GM03348 (cell line): ENCODE results near the gene ASIC4.

ENCODE experiments used
- DNase-seq: peaks from one replicate; pipeline ENCODE4 v3.0.0; 2012; ENCODE audit warnings: low spot score

ASIC4 gene

DNA sequence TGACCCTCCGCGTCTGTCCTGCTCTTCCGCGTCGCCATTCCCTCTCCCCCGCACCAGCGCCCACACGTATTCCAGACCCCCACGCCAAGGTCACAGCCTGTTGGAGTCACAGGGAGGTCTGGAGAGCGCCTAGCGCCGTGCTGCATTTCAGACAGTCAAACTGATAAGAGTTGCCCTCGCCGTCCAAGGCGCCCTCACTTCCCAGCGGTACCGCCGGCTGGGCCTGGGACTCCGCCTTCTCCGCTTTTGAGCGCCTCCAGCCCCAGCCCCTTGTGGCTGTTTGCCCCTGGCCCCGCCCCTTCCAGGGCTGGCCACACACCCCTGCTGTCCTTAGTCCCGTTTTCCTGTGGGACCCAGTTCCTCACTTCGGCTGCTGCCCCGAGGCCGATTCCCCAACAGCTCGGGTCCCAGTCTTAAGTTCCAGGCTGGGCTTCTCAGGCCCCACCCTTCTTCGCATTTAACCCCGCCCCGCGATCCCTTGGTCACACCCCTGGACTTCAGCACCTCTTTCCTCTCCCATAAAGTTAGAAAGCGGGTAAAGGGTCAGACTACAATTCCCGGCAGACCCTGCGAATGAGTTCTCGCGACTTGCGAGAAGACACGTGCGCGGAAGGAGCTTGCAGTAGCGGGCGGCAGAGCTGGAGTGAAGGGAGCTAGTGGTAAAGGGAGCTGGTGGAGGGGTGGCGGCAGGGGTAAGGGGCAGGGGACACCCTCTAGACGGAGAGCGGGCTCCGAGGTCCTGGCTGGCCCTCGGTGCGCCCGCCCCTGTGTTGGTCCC is 15.8 kb upstream of the ASIC4 start, which contains the start of gene GMPPA:
Gene GMPPA (plus strand): TSS at position 612 of the 778 bp plus-strand sequence. CDS start 1,085 bp downstream, outside the sequence.
- DNase-seq, result peak; percentile 97

- DNase-seq, result no peak
Measured at GRCh38 chr2:219499058-219499307, 15.3 kb upstream of the ASIC4 start.

GRCh38 chr2:219499555-219499954 is 14.7 kb upstream of the ASIC4 start:
- DNase-seq, result no peak

DNA sequence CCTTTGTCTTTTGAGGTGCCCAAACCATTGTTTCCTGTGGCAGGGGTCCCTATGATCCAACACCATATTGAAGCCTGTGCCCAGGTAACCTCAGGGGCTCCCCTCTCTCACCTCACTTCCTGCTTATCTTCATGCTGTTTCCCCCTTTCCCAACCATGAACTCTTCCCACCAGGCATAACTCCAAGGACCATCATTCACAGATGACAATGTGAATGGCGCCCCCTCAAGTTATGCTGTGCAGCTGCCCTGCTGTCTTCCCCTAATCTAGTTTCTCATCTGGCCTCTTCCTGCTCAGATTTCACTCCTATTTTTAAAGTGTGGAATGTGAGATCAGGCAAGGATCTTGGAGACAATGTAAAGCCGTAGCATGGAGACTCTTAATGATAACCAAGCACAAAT is 14.1 kb upstream of the ASIC4 start:
- DNase-seq, result no peak

DNA sequence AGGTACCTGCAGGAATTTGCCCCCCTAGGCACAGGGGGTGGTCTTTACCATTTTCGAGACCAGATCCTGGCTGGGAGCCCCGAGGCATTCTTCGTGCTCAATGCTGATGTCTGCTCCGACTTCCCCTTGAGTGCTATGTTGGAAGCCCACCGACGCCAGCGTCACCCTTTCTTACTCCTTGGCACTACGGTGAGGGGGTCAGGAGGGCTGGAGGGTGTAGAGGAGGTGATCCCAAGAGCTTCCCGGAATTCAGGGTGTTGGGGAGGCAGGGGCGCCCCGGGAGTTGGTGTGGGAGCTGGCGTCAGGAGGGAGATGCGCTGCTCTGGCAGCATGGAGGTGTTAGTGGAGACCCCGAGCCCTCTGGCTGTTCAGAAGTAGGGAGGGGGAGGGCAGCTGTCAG is 12.4 kb upstream of the ASIC4 start:
- no peak for DNase-seq

- no peak for DNase-seq
Measured at GRCh38 chr2:219502618-219503017, 11.7 kb upstream of the ASIC4 start.

DNA sequence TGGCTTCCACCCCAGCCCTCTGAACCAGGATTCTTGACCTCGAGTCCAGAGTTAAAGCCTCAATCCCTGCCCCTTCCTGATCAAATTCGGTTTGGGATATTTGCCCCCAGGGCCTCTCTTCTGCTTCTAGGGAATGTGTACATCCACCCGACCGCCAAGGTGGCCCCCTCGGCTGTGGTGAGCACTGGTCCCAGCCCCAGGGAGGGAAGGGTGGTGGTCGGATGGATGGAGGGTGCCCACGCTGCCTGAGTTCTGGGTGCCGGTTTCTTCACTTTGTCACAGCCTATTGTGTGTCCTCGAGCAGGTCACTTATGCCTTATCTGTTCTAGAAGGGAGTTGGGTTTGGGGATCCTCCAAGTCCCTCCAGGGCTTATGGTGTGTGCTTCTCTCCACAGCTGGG is 8.7 kb upstream of the ASIC4 start:
- no peak for DNase-seq

DNA sequence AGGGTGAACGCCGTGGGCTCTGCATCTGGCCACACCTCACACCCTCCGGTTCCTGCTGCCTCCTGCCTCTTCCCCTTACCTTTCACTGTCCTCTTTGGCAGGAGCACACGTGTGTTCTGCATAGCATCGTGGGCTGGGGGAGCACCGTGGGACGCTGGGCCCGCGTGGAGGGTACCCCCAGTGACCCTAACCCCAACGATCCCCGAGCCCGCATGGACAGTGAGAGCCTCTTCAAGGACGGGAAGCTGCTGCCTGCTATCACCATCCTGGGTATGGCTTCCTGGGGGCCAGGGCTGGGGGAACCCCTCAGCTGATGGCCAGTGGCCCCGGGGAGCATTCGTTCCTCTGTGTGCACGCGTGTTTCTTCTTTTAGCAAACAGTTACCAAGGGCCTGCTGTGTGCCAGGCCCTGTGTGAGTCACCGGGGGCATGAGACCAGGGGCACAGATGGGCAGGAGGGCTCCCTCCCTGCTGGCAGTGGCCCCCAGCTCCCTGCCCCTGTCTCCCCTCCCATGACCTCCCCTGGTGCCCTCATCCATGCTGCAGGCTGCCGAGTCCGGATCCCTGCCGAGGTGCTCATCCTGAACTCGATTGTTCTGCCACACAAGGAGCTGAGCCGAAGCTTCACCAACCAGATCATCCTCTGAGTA is 8.0 kb upstream of the ASIC4 start:
- no peak for DNase-seq

GRCh38 chr2:219506802-219507526 is 7.3 kb upstream of the ASIC4 start:
- DNase-seq, result no peak

DNA sequence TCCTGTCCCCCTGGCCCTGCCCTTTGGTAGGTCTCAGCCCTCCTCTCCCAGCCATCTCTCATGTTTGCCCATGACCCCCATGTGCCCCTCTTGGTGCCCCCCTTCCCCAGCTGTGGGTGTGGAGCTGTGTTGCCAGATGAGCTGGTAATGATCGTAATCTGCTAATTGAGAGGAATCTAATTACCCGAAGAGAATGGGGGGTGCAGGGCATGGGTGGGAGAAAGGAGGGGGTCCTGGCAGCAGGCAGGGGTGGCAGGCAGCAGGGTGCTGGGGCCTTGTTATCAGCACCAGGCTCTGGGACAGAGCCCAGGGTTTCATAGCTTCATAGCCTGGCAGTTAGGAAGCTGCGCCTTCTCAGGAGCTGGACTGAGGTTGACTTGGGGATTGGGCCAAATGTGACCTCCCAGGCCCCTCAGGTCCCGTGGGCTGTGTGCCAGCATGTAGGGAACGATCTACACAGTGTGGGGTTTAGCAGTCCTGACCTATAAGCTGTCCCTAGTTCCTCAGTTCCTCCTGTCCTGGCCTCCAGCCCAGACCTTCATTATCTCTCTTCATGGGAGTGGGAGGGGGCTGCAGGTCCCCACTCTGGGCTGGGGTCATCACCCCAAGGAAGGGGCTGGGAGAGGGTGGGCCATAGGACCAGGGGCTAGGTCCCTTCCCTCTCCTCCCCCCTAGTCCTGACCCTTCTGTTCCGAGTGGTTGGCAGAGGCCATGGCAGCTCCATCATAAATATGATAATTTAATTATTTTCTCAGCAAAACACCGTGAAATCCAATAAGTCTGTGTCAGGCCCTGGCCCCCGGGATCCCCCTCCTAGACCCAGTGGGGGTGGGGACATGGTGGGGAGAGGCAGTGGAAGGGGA is 6.5 kb upstream of the ASIC4 start:
- DNase-seq, result no peak

DNA sequence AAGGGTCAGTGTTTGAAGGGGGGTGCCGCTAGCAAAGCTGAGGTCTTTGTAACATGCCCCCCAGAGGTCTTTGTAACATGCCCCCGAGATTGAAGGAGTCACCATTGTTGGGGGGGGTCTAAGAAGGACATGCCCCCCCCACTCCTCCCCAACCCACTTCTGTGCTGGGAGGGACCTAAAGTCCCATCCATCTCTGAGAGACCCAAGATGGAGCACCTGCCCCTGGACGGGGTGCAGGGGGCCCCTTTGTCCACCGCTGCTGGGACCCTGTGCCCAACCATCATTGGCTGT is 5.9 kb upstream of the ASIC4 start:
- DNase-seq, result no peak

DNA sequence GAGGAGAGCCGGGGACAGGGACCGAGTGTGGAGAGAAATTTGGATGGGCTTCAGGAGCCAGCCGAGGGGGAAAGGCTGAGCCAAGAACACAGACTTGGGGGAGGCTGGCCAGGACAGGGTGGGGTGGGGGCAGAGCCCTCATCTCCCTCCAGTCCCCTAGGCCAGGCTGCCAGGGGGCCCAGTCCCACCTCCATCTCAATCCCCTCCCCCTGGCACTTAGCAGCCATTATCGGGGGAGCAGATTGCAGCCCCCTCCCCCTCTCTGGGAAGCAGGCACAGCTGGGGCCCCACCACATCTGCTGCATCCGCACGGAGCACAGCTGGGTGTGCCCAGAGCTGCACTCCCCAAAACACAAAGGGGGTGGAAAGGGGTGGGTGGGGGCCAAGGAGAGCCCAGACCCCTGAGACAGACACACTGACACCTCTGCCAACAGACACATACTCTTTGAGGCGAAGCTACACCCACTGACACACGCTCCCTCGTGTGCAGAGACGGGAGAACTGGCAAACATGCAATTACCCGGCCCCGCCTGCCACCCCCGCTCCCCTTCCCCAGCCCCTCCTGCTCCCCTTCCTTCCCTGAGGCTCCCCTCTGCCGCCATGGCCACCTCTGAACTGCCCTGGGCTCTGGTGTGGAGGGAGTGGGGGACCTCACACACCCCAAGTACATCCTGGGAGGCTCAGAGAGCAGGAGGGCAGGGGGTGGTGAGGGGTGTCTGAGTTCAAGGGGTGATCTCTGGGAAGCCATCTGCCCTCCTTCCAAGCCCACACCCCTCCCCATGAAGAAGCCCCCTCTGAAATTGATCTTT is 5.1 kb upstream of the ASIC4 start:
- peak; percentile 29 for DNase-seq

DNA sequence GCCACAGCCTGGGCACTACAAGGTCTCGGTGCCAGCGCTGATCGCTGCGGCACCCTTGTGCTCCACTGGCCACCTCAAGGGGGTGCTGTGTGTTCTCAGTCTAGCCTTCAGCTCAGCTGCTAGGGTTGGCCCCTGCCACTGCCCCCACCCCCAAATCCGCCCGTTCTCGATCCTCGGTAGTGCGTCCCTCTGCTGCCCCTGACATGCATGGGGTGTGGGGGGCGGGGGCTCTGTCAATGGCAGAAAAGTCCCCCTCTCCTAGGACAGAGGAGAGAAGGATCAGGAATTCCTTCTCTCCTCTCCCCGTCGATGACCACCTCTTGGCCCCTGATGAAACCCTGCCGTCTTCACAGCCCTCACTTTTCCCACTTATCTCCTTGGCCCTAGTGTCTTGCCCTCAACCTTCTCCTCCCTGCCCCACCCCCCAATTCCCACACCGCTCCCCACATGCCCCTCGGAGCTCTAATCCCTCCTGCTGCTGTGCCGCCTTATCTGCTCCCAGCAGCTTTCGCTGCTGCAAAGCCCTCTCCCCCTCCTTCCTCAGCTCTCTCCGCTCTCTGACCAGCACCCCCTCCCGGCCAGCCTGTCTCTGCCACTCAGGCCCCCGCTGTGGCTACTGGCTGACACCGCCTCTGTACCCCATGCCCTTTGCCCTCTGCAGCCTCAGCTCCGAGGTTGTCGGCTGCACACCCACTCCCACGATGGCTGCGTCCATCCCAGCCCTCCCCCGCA is 4.3 kb upstream of the ASIC4 start:
- peak; percentile 81 for DNase-seq

GRCh38 chr2:219510512-219511135 is 3.7 kb upstream of the ASIC4 start:
- no peak for DNase-seq

GRCh38 chr2:219511547-219512325 is 2.5 kb upstream of the ASIC4 start:
- peak; percentile 43 for DNase-seq

GRCh38 chr2:219512524-219513216 is 1.6 kb upstream of the ASIC4 start:
- no peak for DNase-seq

GRCh38 chr2:219513787-219514186 is 495 bp upstream of the ASIC4 start:
- no peak for DNase-seq

DNA sequence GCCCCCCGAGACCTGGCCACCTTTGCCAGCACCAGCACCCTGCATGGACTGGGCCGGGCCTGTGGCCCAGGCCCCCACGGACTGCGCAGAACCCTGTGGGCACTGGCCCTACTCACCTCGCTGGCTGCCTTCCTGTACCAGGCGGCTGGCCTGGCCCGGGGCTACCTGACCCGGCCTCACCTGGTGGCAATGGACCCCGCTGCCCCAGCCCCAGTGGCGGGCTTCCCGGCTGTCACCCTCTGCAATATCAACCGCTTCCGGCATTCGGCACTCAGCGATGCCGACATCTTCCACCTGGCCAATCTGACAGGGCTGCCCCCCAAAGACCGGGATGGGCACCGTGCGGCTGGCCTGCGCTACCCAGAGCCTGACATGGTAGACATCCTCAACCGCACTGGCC is 554 bp downstream of the ASIC4 start:
- DNase-seq, result no peak
